Activated naive CD8-positive, alpha-beta T cell (primary cell): Measurements from ENCODE around the gene NUDC.
"Not testable (repeated sequence)": the region's sequence is repeated elsewhere in the genome, so short reads cannot be mapped to it uniquely, and the experiment has no call there.

ENCODE experiments used
- H3K27ac Mint-ChIP-seq: one replicate; pipeline ENCODE4 v1.8.0; 2021; ENCODE audit warnings: mixed read lengths
- H3K27me3 Mint-ChIP-seq: one replicate; pipeline ENCODE4 v1.8.0; 2021; ENCODE audit warnings: mixed read lengths
- H3K36me3 Mint-ChIP-seq: one replicate; pipeline ENCODE4 v1.8.0; 2021; ENCODE audit warnings: mixed read lengths
- H3K4me1 Mint-ChIP-seq: one replicate; pipeline ENCODE4 v1.8.0; 2021; ENCODE audit warnings: low read depth, mixed read lengths
- H3K4me3 Mint-ChIP-seq: one replicate; pipeline ENCODE4 v1.8.0; 2021; ENCODE audit warnings: mild to moderate bottlenecking, mixed read lengths
- H3K9me3 Mint-ChIP-seq: one replicate; pipeline ENCODE4 v1.8.0; 2021; ENCODE audit warnings: low read depth, mixed read lengths

The NUDC gene

DNA sequence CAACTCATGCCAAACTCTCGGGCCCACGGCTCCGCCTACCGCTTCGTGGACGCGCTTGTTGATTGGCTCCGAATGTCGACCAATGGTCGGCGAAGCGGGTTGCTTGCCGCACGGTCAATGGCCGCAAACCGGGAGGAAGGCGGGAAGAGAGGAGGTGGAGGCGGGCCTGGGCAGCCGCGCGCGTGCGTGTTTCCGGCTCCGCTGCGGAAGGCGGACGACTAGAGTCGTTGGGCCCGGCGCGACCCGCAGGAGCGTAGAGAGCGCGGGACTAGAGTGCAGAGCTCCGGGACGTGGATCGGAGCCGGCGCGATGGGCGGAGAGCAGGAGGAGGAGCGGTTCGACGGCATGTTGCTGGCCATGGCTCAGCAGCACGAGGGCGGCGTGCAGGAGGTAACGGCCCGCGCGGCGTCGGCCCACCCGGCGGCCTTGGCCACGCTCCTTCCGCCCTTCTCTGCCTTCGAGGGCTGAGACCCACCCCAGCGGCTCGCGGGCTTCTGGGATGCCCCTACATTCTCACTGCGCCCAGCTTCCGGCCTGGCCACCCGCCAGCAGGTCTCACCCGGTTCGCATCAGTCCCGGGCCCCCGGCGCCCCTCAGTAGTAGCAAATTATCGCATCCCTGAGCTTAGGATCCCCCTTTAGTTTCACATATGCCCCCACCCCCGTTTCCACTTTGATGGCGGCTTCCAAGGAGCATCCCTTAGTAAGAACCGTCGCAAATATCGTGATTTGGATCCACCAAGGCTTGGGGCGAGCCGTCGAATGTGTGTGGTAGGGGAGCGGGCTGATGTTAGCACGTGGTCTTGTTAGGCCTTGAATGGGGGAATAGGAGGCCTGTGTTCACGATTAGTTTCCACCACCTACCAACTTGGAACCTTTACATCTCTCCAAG lies at the start of gene NUDC:
Gene NUDC, plus strand, starts transcription at position 204 of the 891 bp plus-strand sequence. Its CDS starts 106 bp downstream, at position 310.
- H3K27ac Mint-ChIP-seq: peak within 1 kb of the TSS; percentile 97
- peak within 1 kb of the TSS; percentile 93 for H3K4me3 Mint-ChIP-seq
- peaks cover 41% of the 10 kb centered on the region for H3K4me1 Mint-ChIP-seq
- H3K36me3 Mint-ChIP-seq: peaks cover 6% of the 10 kb centered on the region
- H3K27me3 Mint-ChIP-seq: no peaks in the 10 kb centered on the region
- H3K9me3 Mint-ChIP-seq: no peaks in the 10 kb centered on the region

DNA sequence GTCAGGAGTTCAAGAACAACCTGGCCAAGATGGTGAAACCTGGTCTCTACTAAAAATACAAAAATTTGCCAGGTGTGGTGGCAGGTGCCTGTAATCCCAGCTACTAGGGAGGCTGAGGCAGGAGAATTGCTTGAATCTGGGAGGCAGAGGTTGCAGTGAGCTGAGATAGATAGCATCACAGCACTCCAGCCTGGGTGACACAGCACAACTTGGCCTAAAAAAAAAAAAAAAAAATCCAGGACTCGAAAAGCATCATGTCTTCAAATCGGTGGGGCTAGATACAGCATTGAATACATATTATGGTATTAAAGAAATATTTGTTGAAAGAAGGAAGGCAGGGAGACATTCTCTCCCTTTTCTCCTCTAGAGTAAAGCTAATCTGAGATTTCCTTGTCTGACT lies 48.4 kb upstream of the NUDC start:
- not testable (repeated sequence) for H3K4me1 Mint-ChIP-seq, H3K27me3 Mint-ChIP-seq, H3K9me3 Mint-ChIP-seq, H3K27ac Mint-ChIP-seq, H3K36me3 Mint-ChIP-seq, H3K4me3 Mint-ChIP-seq

- no peaks in the 10 kb centered on the region for H3K4me1 Mint-ChIP-seq
- H3K9me3 Mint-ChIP-seq: no peaks in the 10 kb centered on the region
- H3K27ac Mint-ChIP-seq: no peak overlapping the region
- H3K36me3 Mint-ChIP-seq: no peaks in the 10 kb centered on the region
- no peaks in the 10 kb centered on the region for H3K27me3 Mint-ChIP-seq
- no peak overlapping the region for H3K4me3 Mint-ChIP-seq
Observed at GRCh38 chr1:26874896-26875295, 46.6 kb upstream of the NUDC start.

DNA sequence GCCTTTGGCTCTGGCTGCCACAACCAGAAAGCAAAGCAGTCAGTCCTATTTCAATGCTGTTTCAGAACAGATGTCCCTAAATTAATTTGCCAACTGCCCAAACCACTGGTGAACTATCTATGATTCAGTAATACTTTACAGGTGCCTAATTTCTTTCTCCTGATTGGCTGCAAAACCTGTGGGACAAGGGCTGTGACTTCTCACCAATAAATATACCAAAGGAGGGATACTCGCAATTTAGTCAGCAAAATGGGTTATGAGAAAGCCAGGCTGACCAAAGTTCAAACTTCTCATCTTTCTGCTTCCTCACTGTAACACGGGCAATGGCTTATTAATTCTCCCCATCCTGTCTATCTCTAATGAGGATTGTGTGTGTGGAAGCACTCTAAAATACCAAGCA lies 44.2 kb upstream of the NUDC start:
- H3K27ac Mint-ChIP-seq: no peak overlapping the region
- H3K27me3 Mint-ChIP-seq: no peaks in the 10 kb centered on the region
- H3K36me3 Mint-ChIP-seq: no peaks in the 10 kb centered on the region
- no peak overlapping the region for H3K4me3 Mint-ChIP-seq
- H3K4me1 Mint-ChIP-seq: peaks cover 1% of the 10 kb centered on the region
- no peaks in the 10 kb centered on the region for H3K9me3 Mint-ChIP-seq

GRCh38 chr1:26879793-26880192 lies 41.8 kb upstream of the NUDC start:
- Mint-ChIP-seq H3K4me3 (no peak overlapping the region), H3K4me1 (peaks cover 2% of the 10 kb centered on the region), H3K9me3 (no peaks in the 10 kb centered on the region), H3K36me3 (peaks cover 2% of the 10 kb centered on the region), H3K27ac (no peak overlapping the region), H3K27me3 (no peaks in the 10 kb centered on the region)

- not testable (repeated sequence) for H3K27ac Mint-ChIP-seq, H3K4me3 Mint-ChIP-seq, H3K4me1 Mint-ChIP-seq, H3K27me3 Mint-ChIP-seq, H3K36me3 Mint-ChIP-seq, H3K9me3 Mint-ChIP-seq
Observed at GRCh38 chr1:26881611-26882010, 39.9 kb upstream of the NUDC start.

- Mint-ChIP-seq H3K4me3 (no peak overlapping the region), H3K27me3 (no peaks in the 10 kb centered on the region), H3K36me3 (peaks cover 2% of the 10 kb centered on the region), H3K27ac (peak overlapping the region; percentile 46), H3K4me1 (peaks cover 13% of the 10 kb centered on the region), H3K9me3 (no peaks in the 10 kb centered on the region)
Observed at GRCh38 chr1:26882696-26883463, 38.7 kb upstream of the NUDC start.

DNA sequence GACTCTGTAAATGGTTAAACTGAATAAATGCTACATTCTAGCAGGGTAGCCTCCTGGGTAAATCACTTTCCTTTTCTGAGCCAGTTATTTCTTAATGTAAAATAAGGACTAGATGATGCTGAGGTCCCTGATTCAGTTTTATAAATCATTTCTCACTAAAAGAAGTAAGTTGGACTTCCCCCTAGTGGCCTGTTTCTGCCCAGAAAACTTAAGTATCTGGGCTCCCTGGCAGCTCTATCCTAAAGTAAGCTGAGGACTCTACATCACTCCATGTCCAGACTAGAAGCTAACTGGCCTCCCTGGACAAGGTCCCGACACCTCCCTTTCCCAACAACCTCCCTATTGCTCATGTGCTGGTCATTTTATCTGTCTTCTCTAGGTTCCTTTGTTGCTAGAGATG lies 34.4 kb upstream of the NUDC start:
- peak overlapping the region; percentile 66 for H3K27ac Mint-ChIP-seq
- H3K36me3 Mint-ChIP-seq: peaks cover 5% of the 10 kb centered on the region
- peak overlapping the region; percentile 73 for H3K4me3 Mint-ChIP-seq
- H3K27me3 Mint-ChIP-seq: no peaks in the 10 kb centered on the region
- H3K9me3 Mint-ChIP-seq: no peaks in the 10 kb centered on the region
- peaks cover 31% of the 10 kb centered on the region for H3K4me1 Mint-ChIP-seq

- H3K9me3 Mint-ChIP-seq: no peaks in the 10 kb centered on the region
- H3K27ac Mint-ChIP-seq: peak overlapping the region; percentile 92
- H3K27me3 Mint-ChIP-seq: no peaks in the 10 kb centered on the region
- H3K4me3 Mint-ChIP-seq: peak overlapping the region; percentile 97
- peaks cover 4% of the 10 kb centered on the region for H3K36me3 Mint-ChIP-seq
- H3K4me1 Mint-ChIP-seq: peaks cover 30% of the 10 kb centered on the region
Observed at GRCh38 chr1:26888231-26888630, 33.3 kb upstream of the NUDC start.

DNA sequence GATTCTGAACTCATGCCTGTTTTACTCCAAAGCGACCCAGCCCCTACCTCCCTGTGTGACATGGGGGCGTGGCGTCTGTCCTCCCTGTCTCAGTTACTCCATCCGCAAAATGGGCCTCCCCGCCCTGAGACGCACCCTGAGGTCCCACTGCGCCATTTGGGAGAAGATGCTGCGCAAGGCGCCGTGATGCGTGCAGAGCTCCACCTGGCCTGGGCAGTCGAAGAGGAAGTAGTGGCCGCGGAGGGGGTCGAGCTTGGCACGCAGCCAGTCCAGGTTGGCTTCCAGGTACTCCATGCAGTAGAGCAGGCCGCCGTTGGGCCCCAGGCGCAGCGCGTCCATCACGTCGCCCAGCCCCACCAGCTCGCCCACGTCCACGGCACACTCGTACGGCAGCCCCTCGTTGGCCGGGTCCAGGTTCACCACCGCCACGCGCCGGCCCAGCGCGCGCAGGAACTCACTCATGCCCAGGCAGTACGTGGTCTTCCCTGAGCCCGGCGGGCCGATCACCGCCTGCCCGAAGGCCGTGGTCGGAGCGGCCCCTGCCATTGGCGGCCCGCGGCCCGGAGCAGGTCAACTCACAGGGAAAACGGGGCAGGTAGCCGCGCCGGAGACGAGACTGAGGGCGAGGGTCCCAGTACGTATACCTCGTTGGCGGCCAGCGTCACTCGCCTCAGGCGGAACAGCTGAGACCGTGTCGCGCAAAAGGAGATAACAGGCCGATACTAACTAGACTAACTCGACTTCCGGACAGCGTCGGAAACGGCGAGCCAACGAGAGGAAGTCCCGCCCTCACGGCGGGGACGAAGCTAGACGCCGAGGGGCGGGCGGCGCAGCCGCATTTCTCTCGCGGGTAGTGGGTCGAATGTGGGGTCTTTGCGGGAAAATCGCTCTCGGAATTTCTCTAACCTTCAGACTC lies 31.7 kb upstream of the NUDC start, which contains the start of gene GPN2:
Gene GPN2, minus strand, starts transcription at position 733 of the 916 bp plus-strand sequence. Its CDS starts 187 bp downstream, at position 546.
- no peaks in the 10 kb centered on the region for H3K9me3 Mint-ChIP-seq
- H3K4me1 Mint-ChIP-seq: peaks cover 30% of the 10 kb centered on the region
- H3K4me3 Mint-ChIP-seq: peak within 1 kb of the TSS; percentile 97
- H3K27ac Mint-ChIP-seq: peak within 1 kb of the TSS; percentile 92
- peaks cover 6% of the 10 kb centered on the region for H3K36me3 Mint-ChIP-seq
- H3K27me3 Mint-ChIP-seq: no peaks in the 10 kb centered on the region

DNA sequence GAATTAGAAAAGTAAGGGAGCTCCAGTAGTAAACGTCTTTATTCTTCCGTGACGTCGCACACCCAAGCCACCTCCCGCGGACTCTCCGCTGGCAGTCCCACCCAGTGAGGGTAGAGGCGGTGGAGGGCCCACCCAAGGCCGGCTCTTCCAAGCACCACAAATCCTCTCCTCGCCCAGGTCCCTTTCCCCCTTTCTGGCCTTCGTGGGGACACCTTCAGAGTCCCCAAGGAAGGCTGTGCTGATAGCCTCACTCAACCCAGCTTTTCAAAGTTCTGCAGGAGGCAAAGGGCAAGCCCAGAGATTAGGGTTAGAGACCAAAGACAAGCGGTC lies 31.1 kb upstream of the NUDC start:
- H3K9me3 Mint-ChIP-seq: no peaks in the 10 kb centered on the region
- peaks cover 26% of the 10 kb centered on the region for H3K4me1 Mint-ChIP-seq
- peak overlapping the region; percentile 97 for H3K4me3 Mint-ChIP-seq
- peak overlapping the region; percentile 92 for H3K27ac Mint-ChIP-seq
- peaks cover 6% of the 10 kb centered on the region for H3K36me3 Mint-ChIP-seq
- no peaks in the 10 kb centered on the region for H3K27me3 Mint-ChIP-seq

GRCh38 chr1:26894263-26894662 lies 27.3 kb upstream of the NUDC start:
- Mint-ChIP-seq H3K27me3 (no peaks in the 10 kb centered on the region), H3K4me3 (no peak overlapping the region), H3K4me1 (peaks cover 19% of the 10 kb centered on the region), H3K9me3 (no peaks in the 10 kb centered on the region), H3K36me3 (peaks cover 9% of the 10 kb centered on the region), H3K27ac (no peak overlapping the region)

- H3K36me3 Mint-ChIP-seq: peaks cover 6% of the 10 kb centered on the region
- H3K9me3 Mint-ChIP-seq: no peaks in the 10 kb centered on the region
- no peaks in the 10 kb centered on the region for H3K27me3 Mint-ChIP-seq
- H3K27ac Mint-ChIP-seq: no peak overlapping the region
- H3K4me3 Mint-ChIP-seq: no peak overlapping the region
- H3K4me1 Mint-ChIP-seq: peaks cover 31% of the 10 kb centered on the region
Observed at GRCh38 chr1:26897351-26897750, 24.2 kb upstream of the NUDC start.

DNA sequence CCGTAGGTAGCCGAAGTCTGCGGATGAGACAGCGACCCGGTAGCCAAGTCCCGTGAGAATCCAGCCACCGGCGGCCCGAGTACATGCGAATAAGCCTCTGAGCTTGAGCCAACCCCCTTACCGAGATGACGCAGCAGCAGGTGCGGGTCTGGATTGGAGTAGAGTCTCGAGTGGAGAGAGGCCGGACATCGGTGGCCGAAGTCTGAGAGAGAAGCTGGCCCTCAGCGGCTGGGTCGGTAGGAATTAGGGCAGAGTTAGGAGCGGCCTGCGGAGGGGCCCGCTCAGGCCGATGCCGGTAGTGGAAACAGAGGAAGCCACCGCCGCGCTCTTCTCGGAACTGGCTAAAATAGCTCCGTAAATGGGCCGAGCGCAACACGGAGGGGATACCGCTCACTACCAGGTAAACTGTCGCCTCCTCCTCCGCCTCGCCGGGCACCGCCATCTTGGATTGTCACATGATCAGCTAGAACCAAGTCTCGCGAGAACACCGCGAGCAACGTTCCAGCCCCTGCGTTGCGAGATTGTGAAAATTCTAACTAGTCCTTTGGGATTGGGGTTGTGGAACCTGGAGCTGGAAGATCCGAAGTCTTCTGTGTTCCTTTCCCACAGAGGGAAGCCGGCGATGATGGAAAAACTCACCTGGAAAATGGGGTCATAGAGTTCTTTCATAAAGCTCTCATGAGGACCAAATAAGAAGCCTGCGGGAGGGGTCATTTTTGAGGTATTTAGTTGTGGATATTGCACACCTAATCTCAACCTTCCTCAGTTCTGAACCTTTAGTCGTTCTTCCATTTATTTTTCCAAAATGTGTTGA lies 21.3 kb upstream of the NUDC start, which contains the start of gene GPATCH3:
Gene GPATCH3, minus strand, starts transcription at position 467 of the 814 bp plus-strand sequence. Its CDS starts 25 bp downstream, at position 442.
- Mint-ChIP-seq H3K27me3 (no peaks in the 10 kb centered on the region), H3K9me3 (no peaks in the 10 kb centered on the region), H3K27ac (peak within 1 kb of the TSS; percentile 99), H3K36me3 (peaks cover 4% of the 10 kb centered on the region), H3K4me1 (peaks cover 31% of the 10 kb centered on the region), H3K4me3 (peak within 1 kb of the TSS; percentile 91)
